Suprapubic skin (tissue), 3 donors: ENCODE results near the gene LSG1.

Experiments used
- EP300 ChIP-seq: sonication (generic); formaldehyde crosslinking; IDR thresholded peaks from one replicate; pipeline ENCODE4 v1.6.1; 2017; ENCODE audit warnings: antibody characterized with exemption
- TF ChIP-seq, protein P1 (sequence below), 2 donors: fragments of 200-600 bp in 1 of 2; fragments of 450-650 bp in 1 of 2; sonication (generic) in 1 of 2; IDR thresholded peaks; one replicate each; pipeline ENCODE4 v1.5.1; 2016 to 2019; ENCODE audit warnings: antibody characterized with exemption in 2 of 2, mild to moderate bottlenecking in 1 of 2, moderate library complexity in 1 of 2

DNA sequence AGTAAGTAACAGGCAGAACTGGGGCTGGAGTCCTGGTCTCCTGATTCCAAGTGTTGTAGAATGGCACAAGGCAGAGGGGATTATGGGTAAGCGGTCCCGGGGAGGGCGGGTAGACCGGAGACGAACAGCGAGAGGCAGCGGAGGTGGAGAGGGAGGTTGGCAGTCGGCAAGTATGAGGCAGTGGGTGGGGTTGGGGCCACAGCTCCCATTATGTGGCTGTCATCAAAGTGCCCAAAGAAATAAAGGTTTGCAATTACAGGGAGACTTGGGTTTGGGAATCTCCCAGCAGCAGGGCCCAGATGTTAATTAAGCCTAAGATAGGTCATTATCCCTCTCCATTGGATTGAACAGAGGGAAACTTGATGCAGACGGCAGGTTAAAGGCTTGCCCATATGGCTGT lies 30.6 kb upstream of the LSG1 start:
- TF ChIP-seq, protein P1, sequence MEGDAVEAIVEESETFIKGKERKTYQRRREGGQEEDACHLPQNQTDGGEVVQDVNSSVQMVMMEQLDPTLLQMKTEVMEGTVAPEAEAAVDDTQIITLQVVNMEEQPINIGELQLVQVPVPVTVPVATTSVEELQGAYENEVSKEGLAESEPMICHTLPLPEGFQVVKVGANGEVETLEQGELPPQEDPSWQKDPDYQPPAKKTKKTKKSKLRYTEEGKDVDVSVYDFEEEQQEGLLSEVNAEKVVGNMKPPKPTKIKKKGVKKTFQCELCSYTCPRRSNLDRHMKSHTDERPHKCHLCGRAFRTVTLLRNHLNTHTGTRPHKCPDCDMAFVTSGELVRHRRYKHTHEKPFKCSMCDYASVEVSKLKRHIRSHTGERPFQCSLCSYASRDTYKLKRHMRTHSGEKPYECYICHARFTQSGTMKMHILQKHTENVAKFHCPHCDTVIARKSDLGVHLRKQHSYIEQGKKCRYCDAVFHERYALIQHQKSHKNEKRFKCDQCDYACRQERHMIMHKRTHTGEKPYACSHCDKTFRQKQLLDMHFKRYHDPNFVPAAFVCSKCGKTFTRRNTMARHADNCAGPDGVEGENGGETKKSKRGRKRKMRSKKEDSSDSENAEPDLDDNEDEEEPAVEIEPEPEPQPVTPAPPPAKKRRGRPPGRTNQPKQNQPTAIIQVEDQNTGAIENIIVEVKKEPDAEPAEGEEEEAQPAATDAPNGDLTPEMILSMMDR (IDR thresholded peaks at IDR 0.05): no peak
- no peak for TF ChIP-seq EP300
